ENCODE data around the gene ST7.
"Not testable (repeated sequence)": the region's sequence is repeated elsewhere in the genome, so short reads cannot be mapped to it uniquely, and the experiment has no call there.

The ST7 gene

DNA sequence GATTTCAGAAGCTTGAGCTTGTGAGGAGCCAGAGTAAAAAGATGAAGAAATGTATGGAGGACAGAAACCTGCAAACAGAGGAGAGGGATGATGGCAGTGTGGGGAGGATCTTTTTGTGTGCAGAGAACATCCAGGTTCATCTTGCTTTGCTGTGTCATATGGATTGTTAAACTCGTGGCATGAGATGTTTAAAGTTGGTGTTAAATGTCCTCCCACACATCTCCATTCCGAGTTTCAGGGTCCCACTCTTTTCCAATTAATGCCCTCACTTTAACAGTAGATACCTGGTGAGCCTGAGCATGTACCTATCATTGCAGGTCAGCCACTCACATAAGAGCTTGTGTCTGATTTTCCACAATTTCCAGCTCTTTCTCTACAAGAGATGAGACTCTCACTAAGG, 147.7 kb downstream of the ST7 start:
- no peak for DNase-seq

DNA sequence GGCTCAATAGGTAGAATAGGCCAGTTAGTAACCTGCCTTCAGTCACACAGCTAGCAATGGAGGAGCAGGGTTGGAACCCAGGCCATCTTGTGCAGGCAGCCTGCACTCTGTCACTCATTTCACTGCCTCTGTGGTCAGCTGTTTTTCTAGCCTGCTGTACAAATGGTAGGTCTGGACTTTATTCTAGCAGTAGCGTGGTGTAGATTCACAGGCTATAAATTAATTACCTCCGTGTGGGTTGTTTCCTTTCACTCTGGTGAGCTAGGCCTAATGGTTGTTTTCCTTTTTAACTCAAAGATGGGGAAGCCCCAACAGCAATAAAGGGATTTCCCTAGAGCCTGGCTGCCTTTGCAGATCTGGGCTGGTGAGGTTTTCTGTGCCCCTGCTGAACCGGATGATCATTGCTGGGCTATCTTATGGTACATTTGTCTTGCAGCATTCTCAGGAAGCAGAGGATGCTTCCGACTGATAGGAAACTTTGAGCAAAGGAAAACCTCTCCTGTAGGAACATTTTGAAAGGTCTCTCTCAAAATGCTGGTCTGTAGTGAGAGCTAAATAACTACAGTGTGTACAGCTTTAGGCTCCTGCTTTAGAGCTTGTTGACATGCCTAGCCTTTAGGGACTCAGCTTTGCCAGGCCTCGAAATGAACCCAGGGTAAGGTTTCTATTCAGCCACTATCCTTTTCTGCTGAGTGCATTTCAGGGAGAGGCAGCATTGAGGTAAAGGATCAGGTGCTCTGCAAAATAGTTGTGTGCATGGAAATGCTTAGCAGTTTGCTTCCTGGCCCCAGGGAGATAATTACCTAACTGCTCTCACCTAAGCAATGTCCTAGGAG, 157.4 kb downstream of the ST7 start:
- no peak for DNase-seq

DNA sequence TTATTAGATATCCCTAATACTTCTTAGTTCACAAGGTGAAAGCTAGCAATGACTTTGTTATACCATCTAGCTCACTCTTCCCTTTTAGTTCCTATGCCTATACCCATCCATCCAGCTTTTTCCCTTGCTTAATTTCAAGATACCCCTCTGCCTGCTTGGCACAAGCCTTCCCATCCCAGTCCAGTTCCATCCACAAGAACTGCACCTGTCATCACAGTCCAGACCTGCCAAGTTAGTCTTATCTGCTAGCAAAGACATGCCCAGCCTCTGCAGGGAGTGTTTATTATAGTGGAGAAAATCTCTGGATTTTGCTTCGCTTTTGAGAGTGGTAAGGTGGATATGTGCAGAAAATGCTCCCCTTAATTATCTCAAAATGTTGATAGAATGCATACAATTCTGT, 158.2 kb downstream of the ST7 start:
- no peak for DNase-seq

DNA sequence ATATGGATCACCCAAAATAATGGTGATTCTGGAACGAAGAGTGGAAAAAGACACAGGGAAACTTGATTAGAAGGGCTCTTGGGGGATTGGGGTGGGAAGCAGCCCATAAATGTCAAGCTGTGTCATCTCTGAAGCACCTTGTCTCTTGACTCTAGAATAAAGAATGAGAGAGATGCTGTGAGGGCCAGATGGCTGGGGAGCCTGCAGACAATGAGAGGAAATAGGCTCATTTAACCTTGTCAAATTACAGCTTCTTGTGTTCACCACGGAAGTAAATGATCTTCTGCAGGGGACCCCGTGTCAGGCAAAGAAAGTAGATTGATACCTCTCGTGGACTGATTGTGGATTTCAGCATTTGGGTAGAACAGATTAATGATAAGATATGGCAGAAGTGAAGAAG, 159.3 kb downstream of the ST7 start:
- no peak for DNase-seq

DNA sequence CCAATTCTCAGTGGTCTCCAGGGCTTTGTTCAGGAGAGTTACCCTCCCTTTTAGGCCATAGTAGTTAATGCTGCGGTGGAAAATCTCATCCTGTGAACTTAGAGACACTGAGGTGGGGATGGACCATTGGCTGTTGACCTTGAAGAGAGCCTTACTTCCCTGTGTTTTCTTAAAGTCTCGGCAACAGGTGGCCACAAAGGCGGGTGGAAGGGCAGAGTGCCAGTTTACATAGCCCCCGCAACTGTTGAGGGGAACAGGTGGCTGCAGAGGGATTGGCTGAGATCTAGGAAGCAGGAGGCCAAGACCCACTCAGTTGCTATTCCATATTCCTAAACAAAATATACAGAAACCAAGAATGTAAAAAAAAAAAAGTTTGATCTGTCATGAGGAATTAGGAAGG, 160.6 kb downstream of the ST7 start:
- DNase-seq = no peak

DNA sequence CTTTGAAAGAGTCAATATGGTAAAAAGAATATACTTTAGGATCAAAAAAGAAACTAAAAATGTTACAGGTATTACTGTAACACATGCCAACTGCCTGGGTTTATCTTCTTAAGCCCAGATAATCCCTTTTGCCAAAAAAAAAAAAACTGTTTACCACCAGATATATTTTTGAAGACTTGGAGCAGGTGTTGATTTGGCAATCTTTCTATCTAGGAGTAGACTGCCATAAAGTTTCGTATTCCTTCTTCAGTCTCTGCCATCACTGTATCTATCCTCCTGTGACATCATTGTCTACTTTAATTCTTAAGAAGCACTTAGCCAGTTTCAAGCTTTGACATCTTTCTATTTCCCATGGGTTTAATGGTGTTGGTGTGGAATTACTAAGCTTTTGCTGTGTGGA, 161.0 kb downstream of the ST7 start:
- no peak for DNase-seq

DNA sequence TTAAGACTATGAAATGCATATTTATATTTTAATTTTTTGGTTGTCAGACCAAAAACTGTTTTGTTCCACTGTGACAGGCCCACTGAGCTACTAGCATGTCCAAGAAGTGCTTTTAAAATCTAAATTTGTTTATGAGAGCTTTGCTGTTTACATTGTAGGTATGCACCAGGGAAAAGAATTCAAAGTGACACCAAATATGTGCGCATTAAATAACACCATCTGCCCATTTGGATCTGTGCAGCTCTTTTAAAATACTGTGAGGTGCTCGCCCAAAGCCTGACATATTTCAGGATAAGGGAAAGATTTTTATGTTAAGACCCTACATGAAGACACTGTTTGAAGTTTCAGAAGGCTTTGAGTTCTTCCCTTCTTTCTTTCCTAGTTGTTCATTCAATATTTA, 162.9 kb downstream of the ST7 start:
- DNase-seq = no peak

DNA sequence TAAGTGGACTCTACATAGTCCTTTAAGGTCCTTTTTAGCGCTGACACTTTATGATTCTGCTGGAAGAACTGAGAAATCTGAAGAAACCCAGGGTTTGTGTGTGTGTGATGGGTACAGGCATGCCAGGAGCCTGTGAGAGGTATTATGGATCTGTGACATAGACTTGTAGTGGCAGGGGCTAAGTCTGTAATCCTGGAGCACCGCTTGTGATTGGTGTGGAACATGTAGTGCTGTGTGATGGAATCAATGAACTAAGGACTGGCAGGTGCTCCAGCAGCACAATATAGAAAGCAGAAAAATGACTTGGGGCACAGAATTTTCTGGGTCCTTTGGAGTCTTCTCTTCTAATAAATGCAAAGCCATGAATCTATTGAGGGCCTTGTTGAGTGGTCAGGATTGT, 163.9 kb downstream of the ST7 start:
- no peak for DNase-seq

DNA sequence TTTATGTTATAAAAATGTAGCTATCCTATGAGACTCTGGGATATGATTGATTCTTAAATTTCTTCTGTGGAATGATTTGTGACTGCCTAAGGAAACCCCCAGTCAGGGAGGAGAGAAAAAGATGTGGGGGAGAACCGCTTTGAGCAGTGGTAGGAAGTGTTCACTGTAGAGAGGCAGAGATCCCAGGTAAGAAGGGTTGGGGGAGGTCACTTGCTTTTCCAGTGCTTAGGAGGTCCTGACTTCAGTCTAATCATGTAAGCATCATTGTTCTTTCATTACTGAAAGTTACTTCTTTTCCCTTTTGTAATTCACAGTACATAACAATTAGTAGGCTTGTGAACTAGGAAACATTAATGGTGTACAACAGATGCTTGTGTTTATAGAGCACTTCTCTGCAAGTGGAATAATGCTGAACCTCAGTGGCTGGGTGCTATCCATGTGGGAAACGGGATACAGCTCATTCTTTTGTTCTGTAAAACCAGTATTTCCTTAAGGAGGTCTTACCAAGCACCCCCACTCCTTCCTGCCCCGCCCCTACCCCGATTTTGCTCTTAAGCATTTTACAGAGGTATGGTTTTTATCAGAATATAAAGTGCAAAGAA, 165.4 kb downstream of the ST7 start:
- no peak for DNase-seq

DNA sequence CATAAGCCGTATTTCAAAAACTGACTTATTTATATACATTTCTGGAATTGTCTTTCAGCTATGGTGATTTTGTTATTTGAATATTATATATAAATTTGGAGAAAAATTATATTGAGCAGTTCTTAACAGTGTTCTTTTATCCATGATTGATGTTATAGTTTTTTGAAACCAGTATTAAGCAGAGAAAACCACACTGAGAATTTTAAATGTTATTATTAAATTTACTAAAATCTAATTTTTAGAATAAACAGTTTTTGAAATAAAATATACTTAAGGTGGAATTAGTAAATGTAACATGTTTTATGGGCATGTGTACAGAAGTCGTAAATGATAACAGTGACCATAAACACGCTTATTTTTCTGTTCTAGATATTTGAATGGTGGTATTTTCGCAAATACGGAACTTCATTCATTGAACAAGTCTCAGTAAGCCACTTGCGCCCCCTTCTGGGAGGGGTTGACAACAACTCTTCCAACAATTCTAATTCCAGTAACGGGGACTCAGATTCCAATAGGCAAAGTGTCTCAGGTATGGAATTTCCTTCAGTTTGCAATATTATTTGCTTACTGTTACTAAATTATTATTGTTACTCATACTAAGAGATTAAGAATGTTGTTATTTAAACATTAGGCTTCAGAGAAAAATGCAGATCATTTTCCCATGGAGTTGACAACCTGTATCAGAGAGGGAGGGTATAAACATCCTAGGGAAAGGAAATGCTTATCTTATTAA, 166.1 kb downstream of the ST7 start:
- no peak for DNase-seq

DNA sequence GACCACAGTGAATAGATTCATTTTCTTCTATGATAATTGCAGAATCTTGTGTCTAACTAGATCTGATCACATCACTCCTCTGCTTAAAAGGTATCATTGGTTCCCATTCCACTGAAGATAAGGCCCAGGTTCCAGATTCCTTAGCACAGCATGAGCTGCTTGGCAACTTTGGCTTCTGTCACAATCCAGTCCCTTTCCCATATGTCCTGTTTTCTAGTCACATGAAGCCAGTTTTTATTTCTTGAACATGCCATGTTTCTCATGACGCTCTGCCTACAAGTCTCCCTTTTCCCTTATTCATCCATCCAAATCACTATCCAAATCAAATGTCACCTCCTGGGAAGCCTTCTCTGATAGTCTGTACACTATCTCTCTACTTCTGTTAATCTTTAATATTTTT, 167.0 kb downstream of the ST7 start:
- DNase-seq = not testable (repeated sequence)

DNA sequence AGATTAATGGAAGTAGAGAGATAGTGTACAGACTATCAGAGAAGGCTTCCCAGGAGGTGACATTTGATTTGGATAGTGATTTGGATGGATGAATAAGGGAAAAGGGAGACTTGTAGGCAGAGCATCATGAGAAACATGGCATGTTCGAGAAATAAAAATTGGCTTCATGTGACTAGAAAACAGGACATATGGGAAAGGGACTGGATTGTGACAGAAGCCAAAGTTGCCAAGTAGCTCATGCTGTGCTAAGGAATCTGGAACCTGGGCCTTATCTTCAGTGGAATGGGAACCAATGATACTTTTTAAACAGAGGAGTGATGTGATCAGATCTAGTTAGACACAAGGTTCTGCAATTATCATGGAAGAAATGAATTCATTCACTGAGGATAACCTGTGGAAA, 168.7 kb downstream of the ST7 start:
- DNase-seq = not testable (repeated sequence)

DNA sequence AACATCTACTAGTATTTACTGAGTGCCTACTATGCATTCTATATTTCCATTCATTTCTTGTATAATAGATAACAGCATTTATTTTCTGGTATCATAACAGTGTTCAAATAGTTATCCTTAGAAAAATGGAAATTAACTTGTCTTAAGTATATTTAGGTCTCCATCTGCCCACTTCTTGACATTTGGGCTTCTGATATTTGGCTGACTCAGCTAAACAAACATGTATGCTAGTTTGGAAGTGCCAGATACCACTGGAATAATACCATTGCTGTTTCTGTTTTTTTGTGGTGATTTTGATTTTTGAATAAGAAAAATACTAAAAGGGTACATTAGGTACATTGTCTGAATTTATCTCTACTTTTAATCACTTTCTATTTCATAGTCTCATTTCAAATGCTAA, 169.2 kb downstream of the ST7 start:
- no peak for DNase-seq

DNA sequence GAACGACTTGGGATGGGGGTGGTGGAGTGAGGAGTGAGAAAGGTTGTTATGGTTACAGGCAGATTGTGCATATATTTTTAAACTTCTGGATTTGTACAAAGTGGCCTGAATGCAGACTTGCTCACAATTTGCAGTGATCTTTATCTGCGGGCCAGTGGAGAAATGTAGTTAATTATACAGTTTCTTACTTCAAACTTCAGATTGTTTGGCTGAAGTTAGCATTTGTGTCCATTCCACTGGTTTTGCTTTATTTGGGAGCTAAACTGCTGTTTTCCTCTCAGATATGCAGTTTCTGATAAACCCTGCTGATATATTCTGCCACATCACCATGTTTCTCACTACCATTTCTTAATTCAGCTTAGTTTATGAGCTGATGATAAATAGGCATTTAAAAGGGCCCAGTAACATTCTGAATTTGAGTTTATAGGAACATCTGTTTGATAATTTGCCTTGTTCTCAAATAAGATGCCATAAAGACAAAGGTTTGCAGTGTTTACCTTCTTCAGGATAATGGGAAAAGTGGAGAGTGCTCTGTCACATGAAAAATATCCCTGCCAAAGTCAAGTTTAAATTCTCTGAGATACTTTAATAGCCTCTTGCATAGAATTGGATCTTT, 170.1 kb downstream of the ST7 start:
- no peak for DNase-seq

DNA sequence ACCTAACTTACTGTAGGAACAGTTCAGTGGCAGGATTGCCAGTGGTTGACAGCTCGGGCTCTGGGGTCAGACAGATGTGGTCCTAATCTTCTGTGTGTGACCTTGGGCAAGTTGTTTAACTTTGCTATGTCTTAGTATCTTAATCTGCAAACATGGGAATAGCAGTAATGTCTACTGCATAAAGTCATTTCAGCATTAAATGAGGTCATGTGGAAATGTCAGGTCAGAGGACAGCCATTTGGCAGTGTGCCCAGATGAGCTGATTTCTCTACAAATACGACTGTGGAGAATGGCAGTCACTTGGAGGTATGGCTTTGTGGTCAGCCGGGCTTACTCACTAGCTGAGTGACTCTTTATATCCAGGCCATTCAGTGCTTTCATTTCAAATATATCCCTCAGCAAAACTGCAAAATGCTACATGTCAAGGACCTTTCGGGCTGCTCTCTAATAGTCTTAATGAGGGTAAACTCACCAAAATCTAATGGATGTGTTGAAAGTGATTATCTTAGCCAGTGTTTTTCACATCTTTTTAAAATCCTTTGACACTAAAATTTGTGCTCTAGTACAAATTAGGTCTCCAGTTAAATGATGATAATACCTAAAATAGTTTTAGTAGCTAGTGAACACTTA, 171.4 kb downstream of the ST7 start:
- peak; percentile 50 for DNase-seq

DNA sequence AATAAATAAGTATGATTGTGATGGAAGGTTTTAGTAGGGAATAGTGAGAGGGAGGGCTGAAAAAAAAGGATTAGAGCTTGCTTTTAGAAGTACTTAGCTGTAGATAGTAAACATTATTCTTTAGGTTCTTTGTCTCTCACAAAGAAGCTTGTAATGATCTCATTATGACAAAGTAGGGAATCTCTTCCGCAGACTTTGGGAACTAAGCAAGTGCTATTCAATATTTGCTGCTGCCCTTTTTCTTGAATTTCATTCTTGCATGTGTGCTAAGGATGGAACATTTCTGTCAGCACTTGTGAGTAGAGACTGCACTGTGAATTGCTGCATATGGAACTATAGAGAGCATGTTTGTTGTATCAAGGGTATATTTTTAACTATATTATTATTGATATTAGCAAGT, 173.4 kb downstream of the ST7 start:
- no peak for DNase-seq

DNA sequence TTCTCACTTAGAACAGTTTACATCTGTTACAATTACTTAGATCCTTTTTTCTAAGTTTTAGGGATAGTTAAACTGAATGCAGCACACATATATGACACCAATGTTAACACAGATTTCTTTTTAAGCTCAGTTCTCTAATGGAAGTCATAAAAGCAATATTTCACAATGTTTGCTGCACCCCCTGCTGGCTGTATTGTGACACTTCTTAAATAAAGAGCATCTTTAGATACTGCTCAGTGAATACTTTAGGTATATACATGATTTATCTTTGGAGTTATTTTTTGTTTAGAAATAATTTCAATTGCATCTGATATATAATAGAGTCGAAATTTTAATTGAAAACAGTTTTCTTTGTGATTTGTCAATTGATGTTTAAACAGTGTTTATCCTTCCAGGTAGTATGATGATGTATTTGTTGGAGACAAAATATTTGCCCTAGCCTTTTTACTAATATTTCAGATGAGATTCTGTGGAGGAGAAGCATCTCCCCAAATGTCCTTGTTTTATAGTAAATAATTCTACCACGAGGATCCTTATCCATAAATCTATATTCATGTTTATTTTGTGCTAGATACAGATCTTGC, 174.4 kb downstream of the ST7 start:
- DNase-seq = no peak

DNA sequence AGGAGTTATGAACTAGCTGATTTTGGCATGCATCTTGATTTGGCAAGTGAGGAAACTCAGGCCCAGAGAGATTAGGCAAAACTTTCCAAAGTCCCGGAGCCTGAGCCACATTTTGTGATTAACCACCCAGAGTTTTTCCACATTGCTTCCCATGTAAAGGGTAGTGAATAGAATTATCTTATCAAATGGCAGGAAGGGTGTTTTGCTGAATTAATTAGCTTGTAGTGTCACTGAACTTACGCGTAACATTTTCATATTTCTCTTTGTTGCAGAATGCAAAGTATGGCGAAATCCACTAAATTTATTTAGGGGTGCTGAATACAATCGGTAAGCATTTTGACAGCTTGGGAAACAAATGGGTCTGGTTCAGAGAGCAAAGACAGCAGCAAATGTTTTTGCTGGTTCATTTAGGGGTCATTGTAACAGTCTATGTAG, 176.2 kb downstream of the ST7 start:
- no peak for DNase-seq

DNA sequence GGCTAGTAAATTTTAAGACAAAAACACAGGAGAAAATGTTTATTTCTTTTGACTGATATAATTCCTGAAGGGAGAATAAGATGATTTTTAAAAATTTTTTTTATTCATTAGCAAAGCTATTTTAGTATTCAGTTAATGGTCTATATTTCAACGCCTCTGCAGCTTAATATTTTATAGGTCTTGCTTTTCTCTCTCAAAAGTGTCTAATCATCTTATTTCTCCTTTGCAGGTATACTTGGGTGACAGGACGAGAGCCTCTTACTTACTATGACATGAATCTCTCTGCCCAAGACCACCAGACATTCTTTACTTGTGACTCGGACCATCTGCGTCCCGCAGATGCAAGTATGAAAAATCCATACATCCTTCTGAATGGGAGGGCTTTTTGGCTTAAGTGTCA, 177.0 kb downstream of the ST7 start:
- DNase-seq = no peak

DNA sequence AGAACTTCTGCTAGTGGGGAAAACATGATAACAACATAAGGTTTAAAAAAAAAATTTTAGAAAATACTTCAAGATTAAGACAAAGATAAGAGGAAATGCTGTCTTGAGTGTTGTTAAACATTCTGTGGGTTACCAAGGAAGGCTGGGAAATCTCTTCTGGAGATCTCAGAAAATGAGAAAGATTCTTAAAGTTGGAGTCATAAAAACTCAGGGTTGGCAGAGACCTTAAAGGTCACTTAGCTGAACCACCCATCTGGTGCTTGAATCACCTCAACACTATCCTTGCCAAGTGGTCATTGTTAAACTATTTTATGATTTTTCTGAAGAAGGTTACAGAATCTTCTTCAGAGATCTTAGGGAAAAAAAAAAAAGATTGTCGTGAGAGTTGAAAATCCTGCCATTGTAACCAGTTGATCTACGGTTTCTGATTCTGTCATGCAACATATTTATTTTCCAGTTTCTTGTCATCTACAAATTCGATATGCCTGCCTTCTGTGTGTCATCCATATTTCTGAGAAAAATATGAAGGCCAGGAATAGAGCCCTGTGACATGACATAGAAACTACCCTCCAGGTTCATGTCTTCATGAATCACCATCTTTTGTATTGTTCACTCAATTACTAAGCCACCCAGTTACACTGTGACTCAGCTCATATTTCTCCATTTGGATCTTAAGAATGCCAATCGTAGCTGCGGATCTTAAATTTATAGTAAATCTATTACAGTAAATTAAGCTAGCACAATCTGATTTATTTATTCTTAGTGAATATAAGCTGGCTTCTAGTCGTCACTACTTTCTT, 179.2 kb downstream of the ST7 start:
- no peak for DNase-seq

DNA sequence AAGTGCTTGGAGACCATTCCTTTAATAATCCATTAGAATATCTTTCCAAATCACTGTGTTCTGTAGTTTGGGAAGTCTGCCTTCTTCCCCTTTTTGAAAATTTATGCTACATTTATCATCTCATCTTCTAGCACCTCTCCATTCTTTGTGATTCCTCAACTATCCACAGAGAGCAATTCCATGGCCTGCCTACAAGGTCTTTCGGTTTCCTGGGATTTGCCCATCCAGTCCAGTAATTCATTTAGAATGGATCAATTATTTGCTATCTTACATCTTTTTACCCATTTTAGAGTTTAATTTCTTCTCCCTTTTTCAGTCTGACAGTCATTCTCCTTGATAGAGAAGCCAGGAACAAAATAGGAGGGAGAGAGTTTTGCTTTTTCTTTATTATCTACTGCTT, 179.8 kb downstream of the ST7 start:
- no peak for DNase-seq

DNA sequence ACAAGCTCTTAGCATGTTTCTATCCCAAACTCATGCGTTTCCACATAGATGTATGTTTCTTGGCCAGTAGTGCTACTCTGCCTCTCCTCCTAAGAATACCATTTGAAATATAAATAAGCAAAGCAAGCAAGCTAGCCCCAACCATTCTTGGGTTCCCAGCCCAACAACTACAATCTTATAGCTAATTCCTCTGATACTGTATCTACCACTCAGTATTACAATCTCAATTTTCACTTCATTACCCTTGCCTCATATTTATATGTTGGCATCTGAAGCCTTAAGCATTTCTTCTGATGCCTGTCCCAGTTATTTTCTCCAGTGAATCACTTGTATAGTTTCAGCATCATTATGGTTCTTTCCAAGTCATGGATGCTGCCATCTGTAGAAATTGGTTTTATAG, 181.1 kb downstream of the ST7 start:
- no peak for DNase-seq
